HG03460 (cell line): Measurements from ENCODE around the gene DIPK1B.

Experiments used
- ATAC-seq: cut with Tn5 transposase; IDR thresholded peaks from one replicate; pipeline ENCODE4 v1.9.1; 2021; ENCODE audit not compliant: unreplicated experiment

Gene DIPK1B

GRCh38 chr9:136735812-136736480 lies 23.6 kb downstream of the DIPK1B start:
- no peak for ATAC-seq

GRCh38 chr9:136738960-136739359 lies 26.6 kb downstream of the DIPK1B start:
- no peak for ATAC-seq

GRCh38 chr9:136739509-136739908 lies 27.1 kb downstream of the DIPK1B start:
- no peak for ATAC-seq

- no peak for ATAC-seq
These were observed 27.7 kb downstream of the DIPK1B start for GRCh38 chr9:136740069-136740468.

GRCh38 chr9:136740491-136740890 lies 28.1 kb downstream of the DIPK1B start:
- no peak for ATAC-seq

GRCh38 chr9:136740971-136741882 lies 28.9 kb downstream of the DIPK1B start:
- no peak for ATAC-seq

- no peak for ATAC-seq
These were observed 29.7 kb downstream of the DIPK1B start for GRCh38 chr9:136741883-136742571.

- ATAC-seq, result no peak
These were observed 30.4 kb downstream of the DIPK1B start, which contains the start of gene LCN10 for GRCh38 chr9:136742591-136743391. LCN10 (minus strand) TSS chr9:136742940; CDS start chr9:136742903, 37 bp downstream.

GRCh38 chr9:136743639-136744211 lies 31.4 kb downstream of the DIPK1B start:
- ATAC-seq, result no peak

GRCh38 chr9:136744773-136745172 lies 32.4 kb downstream of the DIPK1B start:
- ATAC-seq, result no peak

- ATAC-seq, result no peak
These were observed 33.2 kb downstream of the DIPK1B start for GRCh38 chr9:136745389-136746154.

- no peak for ATAC-seq
These were observed 33.8 kb downstream of the DIPK1B start for GRCh38 chr9:136746155-136746490.

GRCh38 chr9:136746621-136747020 lies 34.2 kb downstream of the DIPK1B start:
- no peak for ATAC-seq

GRCh38 chr9:136747161-136748060 lies 35.0 kb downstream of the DIPK1B start:
- ATAC-seq, result no peak

GRCh38 chr9:136748201-136748600 lies 35.8 kb downstream of the DIPK1B start, which contains the start of gene LCN6:
LCN6 (minus strand) TSS chr9:136748525; CDS start chr9:136748483, 42 bp downstream.
- no peak for ATAC-seq

- ATAC-seq, result no peak
These were observed 36.6 kb downstream of the DIPK1B start for GRCh38 chr9:136748666-136749611.

- ATAC-seq, result no peak
These were observed 38.2 kb downstream of the DIPK1B start for GRCh38 chr9:136750526-136750925.
